Measurements from ENCODE around the gene DENND6B. TPM values are rescaled to one million over a fixed set of nuclear protein-coding genes. Genes with fewer than 3 reads are reported as not detected.
A peak's percentile ranks its signal among the peaks of the same experiment; 100 is the strongest.

The DENND6B gene
- total RNA-seq, 1 experiment from 2014 or later: 2.5 TPM

DNA sequence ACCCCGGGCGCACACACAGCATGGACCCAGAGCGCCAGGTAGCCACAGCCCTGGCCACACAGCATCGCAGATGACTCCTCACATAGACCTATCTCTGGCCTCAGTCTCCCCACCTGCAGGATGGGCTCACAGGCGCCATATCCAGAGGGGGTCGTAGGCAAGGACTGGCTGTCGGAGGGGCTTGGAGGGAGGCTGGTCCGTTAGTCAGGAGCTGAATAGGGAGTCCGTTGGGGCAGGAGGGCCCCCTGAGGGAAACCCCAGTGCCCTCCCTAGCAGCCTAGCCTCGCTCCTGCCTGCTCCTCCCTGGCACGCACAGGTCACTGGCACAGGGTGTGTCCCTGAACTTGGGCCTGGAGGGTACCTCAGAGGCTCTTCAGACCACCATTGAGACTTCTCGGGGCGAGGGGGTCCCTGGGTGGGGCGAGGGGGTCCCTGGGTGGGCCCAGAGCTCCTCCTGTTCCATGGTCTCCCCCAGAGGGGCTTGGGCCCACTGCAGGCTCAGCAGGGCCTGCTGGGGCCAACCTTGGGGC is 21.4 kb downstream of the DENND6B start (continued):
- TF ChIP-seq, protein P1, sequence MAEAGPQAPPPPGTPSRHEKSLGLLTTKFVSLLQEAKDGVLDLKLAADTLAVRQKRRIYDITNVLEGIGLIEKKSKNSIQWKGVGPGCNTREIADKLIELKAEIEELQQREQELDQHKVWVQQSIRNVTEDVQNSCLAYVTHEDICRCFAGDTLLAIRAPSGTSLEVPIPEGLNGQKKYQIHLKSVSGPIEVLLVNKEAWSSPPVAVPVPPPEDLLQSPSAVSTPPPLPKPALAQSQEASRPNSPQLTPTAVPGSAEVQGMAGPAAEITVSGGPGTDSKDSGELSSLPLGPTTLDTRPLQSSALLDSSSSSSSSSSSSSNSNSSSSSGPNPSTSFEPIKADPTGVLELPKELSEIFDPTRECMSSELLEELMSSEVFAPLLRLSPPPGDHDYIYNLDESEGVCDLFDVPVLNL (CRISPR knock-in tag; IDR thresholded peaks at IDR 0.05; ENCODE audit: borderline replicate concordance, low read depth): no peak
- TF ChIP-seq, protein P2, sequence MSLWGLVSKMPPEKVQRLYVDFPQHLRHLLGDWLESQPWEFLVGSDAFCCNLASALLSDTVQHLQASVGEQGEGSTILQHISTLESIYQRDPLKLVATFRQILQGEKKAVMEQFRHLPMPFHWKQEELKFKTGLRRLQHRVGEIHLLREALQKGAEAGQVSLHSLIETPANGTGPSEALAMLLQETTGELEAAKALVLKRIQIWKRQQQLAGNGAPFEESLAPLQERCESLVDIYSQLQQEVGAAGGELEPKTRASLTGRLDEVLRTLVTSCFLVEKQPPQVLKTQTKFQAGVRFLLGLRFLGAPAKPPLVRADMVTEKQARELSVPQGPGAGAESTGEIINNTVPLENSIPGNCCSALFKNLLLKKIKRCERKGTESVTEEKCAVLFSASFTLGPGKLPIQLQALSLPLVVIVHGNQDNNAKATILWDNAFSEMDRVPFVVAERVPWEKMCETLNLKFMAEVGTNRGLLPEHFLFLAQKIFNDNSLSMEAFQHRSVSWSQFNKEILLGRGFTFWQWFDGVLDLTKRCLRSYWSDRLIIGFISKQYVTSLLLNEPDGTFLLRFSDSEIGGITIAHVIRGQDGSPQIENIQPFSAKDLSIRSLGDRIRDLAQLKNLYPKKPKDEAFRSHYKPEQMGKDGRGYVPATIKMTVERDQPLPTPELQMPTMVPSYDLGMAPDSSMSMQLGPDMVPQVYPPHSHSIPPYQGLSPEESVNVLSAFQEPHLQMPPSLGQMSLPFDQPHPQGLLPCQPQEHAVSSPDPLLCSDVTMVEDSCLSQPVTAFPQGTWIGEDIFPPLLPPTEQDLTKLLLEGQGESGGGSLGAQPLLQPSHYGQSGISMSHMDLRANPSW (CRISPR knock-in tag; conservative IDR thresholded peaks at IDR 0.05; ENCODE audit: low read depth): no peak
- TF ChIP-seq, protein P3, sequence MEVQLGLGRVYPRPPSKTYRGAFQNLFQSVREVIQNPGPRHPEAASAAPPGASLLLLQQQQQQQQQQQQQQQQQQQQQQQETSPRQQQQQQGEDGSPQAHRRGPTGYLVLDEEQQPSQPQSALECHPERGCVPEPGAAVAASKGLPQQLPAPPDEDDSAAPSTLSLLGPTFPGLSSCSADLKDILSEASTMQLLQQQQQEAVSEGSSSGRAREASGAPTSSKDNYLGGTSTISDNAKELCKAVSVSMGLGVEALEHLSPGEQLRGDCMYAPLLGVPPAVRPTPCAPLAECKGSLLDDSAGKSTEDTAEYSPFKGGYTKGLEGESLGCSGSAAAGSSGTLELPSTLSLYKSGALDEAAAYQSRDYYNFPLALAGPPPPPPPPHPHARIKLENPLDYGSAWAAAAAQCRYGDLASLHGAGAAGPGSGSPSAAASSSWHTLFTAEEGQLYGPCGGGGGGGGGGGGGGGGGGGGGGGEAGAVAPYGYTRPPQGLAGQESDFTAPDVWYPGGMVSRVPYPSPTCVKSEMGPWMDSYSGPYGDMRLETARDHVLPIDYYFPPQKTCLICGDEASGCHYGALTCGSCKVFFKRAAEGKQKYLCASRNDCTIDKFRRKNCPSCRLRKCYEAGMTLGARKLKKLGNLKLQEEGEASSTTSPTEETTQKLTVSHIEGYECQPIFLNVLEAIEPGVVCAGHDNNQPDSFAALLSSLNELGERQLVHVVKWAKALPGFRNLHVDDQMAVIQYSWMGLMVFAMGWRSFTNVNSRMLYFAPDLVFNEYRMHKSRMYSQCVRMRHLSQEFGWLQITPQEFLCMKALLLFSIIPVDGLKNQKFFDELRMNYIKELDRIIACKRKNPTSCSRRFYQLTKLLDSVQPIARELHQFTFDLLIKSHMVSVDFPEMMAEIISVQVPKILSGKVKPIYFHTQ (CRISPR knock-in tag; IDR thresholded peaks at IDR 0.05): no peak
- TF ChIP-seq GRHL2 (CRISPR knock-in tag; IDR thresholded peaks at IDR 0.05; ENCODE audit: insufficient replicate concordance, severe bottlenecking) (no peak), JAZF1 (CRISPR knock-in tag; IDR thresholded peaks at IDR 0.05) (no peak)
- TF ChIP-seq, protein P4, sequence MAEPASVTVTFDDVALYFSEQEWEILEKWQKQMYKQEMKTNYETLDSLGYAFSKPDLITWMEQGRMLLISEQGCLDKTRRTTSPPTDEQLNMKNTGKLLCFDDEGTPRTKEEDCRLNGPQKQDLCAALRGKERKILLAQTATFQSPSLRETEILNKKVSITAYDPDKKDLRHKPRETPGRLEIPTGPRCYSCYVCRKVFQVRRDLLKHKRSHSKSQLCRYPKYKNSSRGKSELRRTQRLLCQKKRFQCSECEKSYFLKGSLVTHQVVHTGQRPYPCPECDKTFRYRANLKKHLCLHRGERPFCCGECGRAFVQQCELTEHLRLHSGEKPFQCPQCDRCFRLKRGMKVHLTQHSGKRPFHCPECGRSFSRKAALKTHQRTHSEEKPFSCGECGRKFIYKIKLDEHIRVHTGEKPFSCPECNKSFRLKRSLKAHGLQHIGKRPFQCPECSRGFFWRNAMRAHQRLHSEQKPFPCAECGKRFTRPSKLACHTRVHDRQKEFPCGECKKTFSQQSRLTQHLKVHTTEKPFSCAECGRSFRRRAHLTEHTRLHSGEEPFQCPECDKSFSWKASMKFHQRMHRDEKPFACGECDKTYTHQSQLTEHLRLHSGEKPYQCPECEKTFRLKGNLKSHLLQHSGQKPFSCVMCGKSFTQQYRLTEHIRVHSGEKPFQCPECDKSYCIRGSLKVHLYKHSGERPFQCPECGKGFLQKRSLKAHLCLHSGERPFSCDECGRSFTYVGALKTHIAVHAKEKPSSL (CRISPR knock-in tag; conservative IDR thresholded peaks at IDR 0.05): no peak

DNA sequence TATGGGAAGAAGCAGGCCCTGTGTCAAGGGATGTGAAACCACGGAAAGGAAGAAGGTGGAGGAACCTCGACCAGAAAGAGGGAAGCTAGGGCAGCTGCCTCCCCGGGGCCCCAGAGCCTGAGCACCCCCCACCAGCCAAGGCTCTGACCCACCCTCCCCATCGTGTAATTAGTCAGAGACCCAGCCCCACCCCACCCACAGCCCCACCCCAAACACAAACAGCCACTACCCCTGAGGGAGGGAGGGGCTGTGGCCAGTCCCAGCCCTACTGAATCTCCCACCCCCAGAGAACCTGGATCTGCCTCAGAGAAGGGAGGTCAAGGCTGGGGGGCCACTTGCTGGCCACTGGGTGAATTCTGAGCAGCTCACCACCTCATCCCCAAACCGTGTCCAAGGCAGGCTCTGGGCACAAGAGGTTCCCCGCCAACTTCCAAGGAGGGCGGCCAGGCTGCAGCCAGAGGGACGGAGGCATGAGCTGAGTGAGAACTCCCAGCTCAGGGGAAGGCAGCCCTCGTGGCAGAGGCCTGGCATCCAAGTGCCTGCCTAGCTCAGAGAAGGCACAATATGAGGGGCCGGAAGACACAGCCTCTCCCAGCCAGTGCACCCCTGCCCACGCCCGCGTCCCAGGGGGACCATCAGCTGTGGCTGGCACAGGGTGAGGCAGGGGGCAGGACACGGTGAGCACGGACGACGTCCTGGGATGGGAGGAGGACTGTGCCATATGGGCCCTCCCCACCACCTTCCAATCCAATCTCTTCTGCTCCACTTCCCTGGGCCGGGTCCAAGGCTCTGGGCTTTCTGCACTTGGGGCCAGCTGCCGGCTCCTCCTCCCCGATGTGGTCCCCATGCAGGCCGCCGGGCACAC is 22.1 kb downstream of the DENND6B start:
- ChIA-PET CTCF (interaction anchor here (0.5 to 2.4 kb wide), 5 partner anchors 22 to 190 kb away, joined by 3 to 10 read pairs (median 5); partner anchors contain the start of gene HDAC10), POLR2A (interaction anchor here (1.9 kb wide), 1 partner anchor 11 kb away, joined by 6 read pairs; no protein-coding TSS in a partner anchor)
- Mint-ChIP-seq H3K36me3 (no peaks in the 10 kb centered on the region), H3K27ac (peak overlapping the region; percentile 76; the same call in 1 of the 2 replicates), H3K27me3 (ENCODE audit: low read depth) (peaks cover 6% of the 10 kb centered on the region; the same call in 1 of the 2 replicates), H3K4me1 (peaks cover 30% of the 10 kb centered on the region), H3K4me3 (no peak overlapping the region), H3K9me3 (no peaks in the 10 kb centered on the region)
- ATAC-seq: no peak
- DNase-seq (ENCODE audit: low spot score): no peak
- no peak for TF ChIP-seq TEAD4 (CRISPR knock-in tag; IDR thresholded peaks at IDR 0.05)
- TF ChIP-seq RORB (CRISPR knock-in tag; IDR thresholded peaks at IDR 0.05): no peak
- no peak for TF ChIP-seq NR2C2 (CRISPR knock-in tag; IDR thresholded peaks at IDR 0.05)
- TF ChIP-seq ZNF423 (CRISPR knock-in tag; IDR thresholded peaks at IDR 0.05): no peak
- TF ChIP-seq, protein P5, sequence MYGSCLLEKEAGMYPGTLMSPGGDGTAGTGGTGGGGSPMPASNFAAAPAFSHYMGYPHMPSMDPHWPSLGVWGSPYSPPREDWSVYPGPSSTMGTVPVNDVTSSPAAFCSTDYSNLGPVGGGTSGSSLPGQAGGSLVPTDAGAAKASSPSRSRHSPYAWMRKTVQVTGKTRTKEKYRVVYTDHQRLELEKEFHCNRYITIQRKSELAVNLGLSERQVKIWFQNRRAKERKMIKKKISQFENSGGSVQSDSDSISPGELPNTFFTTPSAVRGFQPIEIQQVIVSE (CRISPR knock-in tag; IDR thresholded peaks at IDR 0.05; ENCODE audit: borderline replicate concordance): no peak
- TF ChIP-seq ZNF232 (CRISPR knock-in tag; IDR thresholded peaks at IDR 0.05): no peak
- no peak for TF ChIP-seq CREM (CRISPR knock-in tag; IDR thresholded peaks at IDR 0.05)
- TF ChIP-seq, protein P6, sequence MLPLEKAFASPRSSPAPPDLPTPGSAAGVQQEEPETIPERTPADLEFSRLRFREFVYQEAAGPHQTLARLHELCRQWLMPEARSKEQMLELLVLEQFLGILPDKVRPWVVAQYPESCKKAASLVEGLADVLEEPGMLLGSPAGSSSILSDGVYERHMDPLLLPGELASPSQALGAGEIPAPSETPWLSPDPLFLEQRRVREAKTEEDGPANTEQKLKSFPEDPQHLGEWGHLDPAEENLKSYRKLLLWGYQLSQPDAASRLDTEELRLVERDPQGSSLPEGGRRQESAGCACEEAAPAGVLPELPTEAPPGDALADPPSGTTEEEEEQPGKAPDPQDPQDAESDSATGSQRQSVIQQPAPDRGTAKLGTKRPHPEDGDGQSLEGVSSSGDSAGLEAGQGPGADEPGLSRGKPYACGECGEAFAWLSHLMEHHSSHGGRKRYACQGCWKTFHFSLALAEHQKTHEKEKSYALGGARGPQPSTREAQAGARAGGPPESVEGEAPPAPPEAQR (CRISPR knock-in tag; IDR thresholded peaks at IDR 0.05): no peak
- TF ChIP-seq SOX15 (CRISPR knock-in tag; IDR thresholded peaks at IDR 0.05): no peak
- no peak for TF ChIP-seq ESRRA (CRISPR knock-in tag; IDR thresholded peaks at IDR 0.05; ENCODE audit: borderline replicate concordance)
- TF ChIP-seq ATF1 (CRISPR knock-in tag; IDR thresholded peaks at IDR 0.05): no peak
- TF ChIP-seq ZNF317 (CRISPR knock-in tag; IDR thresholded peaks at IDR 0.05; ENCODE audit: borderline replicate concordance, low read depth): no peak
- TF ChIP-seq, protein P7, sequence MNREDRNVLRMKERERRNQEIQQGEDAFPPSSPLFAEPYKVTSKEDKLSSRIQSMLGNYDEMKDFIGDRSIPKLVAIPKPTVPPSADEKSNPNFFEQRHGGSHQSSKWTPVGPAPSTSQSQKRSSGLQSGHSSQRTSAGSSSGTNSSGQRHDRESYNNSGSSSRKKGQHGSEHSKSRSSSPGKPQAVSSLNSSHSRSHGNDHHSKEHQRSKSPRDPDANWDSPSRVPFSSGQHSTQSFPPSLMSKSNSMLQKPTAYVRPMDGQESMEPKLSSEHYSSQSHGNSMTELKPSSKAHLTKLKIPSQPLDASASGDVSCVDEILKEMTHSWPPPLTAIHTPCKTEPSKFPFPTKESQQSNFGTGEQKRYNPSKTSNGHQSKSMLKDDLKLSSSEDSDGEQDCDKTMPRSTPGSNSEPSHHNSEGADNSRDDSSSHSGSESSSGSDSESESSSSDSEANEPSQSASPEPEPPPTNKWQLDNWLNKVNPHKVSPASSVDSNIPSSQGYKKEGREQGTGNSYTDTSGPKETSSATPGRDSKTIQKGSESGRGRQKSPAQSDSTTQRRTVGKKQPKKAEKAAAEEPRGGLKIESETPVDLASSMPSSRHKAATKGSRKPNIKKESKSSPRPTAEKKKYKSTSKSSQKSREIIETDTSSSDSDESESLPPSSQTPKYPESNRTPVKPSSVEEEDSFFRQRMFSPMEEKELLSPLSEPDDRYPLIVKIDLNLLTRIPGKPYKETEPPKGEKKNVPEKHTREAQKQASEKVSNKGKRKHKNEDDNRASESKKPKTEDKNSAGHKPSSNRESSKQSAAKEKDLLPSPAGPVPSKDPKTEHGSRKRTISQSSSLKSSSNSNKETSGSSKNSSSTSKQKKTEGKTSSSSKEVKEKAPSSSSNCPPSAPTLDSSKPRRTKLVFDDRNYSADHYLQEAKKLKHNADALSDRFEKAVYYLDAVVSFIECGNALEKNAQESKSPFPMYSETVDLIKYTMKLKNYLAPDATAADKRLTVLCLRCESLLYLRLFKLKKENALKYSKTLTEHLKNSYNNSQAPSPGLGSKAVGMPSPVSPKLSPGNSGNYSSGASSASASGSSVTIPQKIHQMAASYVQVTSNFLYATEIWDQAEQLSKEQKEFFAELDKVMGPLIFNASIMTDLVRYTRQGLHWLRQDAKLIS (CRISPR knock-in tag; IDR thresholded peaks at IDR 0.05; ENCODE audit: borderline replicate concordance): no peak

Data from WTC11 (cell line).